A549 (cell line): Measurements from ENCODE around the gene EMSY.
"Not testable (repeated sequence)": the region's sequence is repeated elsewhere in the genome, so short reads cannot be mapped to it uniquely, and the experiment has no call there.

Experiments
- JUN ChIP-seq, 2 experiments: fragments of >200 bp; sonication (Bioruptor Twin); formaldehyde crosslinking; IDR thresholded peaks; 2 replicates in 1 of 2; 3 replicates in 1 of 2; pipeline ENCODE4 v1.6.1; 2016 to 2017
- JUNB ChIP-seq: fragments of >200 bp; sonication (Bioruptor Twin); formaldehyde crosslinking; IDR thresholded peaks from 2 replicates; pipeline ENCODE4 v1.6.1; 2016
- MAZ ChIP-seq: fragments of 150-350 bp; IDR thresholded peaks from 2 replicates; pipeline ENCODE4 v1.6.1; 2014; ENCODE audit warnings: antibody characterized with exemption, low read depth, low read length, borderline replicate concordance
- RAD21 ChIP-seq, 2 experiments: fragments of >200 bp in 1 of 2; sonication (Bioruptor Twin) in 1 of 2; formaldehyde crosslinking in 1 of 2; IDR thresholded peaks in 1 of 2; conservative IDR thresholded peaks in 1 of 2; 2 replicates in 1 of 2; 3 replicates in 1 of 2; pipeline ENCODE4 v1.6.1; 2012 to 2018; ENCODE audit warnings: inconsistent platforms in 1 of 2
- SREBF2 ChIP-seq: fragments of 450-650 bp; IDR thresholded peaks from 2 replicates; pipeline ENCODE4 v1.6.1; 2014; ENCODE audit warnings: mild to moderate bottlenecking, moderate library complexity
- TP53 ChIP-seq: fragments of 250-450 bp; sonication (Bioruptor Pico); IDR thresholded peaks from 2 replicates; pipeline ENCODE4 v1.5.0; 2021; ENCODE audit warnings: mild to moderate bottlenecking, moderate library complexity
- TF ChIP-seq, protein P1 (sequence below): fragments of 450-650 bp; IDR thresholded peaks from 2 replicates; pipeline ENCODE4 v1.6.1; 2014; ENCODE audit warnings: antibody characterized with exemption
- TF ChIP-seq, protein P2 (sequence below): fragments of >200 bp; sonication (Bioruptor Twin); formaldehyde crosslinking; IDR thresholded peaks from 3 replicates; pipeline ENCODE4 v1.5.1; 2016
- TF ChIP-seq, protein P3 (sequence below): fragments of 150-350 bp; IDR thresholded peaks from 2 replicates; pipeline ENCODE4 v1.6.1; 2014; ENCODE audit warnings: low read depth, mild to moderate bottlenecking, low read length
- TF ChIP-seq, protein P4 (sequence below): IDR thresholded peaks from 2 replicates; pipeline ENCODE4 v1.6.1; 2012

DNA sequence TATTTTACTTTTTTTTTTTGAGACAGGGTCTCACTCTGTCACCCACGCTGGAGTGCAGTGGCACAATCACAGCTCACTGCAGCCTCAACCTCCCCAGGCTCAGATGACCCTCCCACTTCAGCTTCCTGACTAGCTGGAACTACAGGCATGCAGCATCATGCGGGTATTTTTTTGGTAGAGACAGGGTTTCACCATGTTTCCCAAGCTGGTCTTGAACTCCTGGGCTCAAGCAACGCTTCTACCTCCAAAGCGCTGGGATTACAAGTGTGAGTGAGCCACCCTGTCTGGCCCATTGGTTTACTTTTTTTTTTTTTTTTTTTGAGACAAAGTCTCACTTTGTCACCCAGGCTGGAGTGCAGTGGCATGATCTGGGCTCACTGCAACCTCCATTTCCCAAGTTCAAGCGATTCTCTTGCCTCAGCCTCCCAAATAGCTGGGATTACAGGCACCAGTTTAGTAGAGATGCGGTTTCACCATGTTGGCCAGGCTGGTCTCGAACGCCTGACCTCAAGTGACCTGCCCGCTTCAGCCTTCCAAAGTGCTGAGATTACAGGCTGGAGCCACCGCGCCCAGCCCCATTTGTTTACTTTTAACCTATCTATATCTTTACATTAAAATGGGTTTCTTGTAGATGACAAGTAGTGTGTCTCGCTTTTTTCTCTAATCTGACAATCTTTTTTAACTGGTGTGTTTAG, 127.5 kb downstream of the EMSY start:
- TF ChIP-seq RAD21 (conservative IDR thresholded peaks at IDR 0.05 in 1 of 2, IDR thresholded peaks at IDR 0.05 in 1 of 2); SREBF2; TP53; JUN (IDR thresholded peaks at IDR 0.05); JUNB; MAZ: not testable (repeated sequence)
- TF ChIP-seq, protein P1, sequence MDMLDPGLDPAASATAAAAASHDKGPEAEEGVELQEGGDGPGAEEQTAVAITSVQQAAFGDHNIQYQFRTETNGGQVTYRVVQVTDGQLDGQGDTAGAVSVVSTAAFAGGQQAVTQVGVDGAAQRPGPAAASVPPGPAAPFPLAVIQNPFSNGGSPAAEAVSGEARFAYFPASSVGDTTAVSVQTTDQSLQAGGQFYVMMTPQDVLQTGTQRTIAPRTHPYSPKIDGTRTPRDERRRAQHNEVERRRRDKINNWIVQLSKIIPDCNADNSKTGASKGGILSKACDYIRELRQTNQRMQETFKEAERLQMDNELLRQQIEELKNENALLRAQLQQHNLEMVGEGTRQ: not testable (repeated sequence)
- TF ChIP-seq, protein P2, sequence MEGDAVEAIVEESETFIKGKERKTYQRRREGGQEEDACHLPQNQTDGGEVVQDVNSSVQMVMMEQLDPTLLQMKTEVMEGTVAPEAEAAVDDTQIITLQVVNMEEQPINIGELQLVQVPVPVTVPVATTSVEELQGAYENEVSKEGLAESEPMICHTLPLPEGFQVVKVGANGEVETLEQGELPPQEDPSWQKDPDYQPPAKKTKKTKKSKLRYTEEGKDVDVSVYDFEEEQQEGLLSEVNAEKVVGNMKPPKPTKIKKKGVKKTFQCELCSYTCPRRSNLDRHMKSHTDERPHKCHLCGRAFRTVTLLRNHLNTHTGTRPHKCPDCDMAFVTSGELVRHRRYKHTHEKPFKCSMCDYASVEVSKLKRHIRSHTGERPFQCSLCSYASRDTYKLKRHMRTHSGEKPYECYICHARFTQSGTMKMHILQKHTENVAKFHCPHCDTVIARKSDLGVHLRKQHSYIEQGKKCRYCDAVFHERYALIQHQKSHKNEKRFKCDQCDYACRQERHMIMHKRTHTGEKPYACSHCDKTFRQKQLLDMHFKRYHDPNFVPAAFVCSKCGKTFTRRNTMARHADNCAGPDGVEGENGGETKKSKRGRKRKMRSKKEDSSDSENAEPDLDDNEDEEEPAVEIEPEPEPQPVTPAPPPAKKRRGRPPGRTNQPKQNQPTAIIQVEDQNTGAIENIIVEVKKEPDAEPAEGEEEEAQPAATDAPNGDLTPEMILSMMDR: not testable (repeated sequence)
- TF ChIP-seq, protein P3, sequence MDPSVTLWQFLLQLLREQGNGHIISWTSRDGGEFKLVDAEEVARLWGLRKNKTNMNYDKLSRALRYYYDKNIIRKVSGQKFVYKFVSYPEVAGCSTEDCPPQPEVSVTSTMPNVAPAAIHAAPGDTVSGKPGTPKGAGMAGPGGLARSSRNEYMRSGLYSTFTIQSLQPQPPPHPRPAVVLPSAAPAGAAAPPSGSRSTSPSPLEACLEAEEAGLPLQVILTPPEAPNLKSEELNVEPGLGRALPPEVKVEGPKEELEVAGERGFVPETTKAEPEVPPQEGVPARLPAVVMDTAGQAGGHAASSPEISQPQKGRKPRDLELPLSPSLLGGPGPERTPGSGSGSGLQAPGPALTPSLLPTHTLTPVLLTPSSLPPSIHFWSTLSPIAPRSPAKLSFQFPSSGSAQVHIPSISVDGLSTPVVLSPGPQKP: not testable (repeated sequence)
- TF ChIP-seq, protein P4, sequence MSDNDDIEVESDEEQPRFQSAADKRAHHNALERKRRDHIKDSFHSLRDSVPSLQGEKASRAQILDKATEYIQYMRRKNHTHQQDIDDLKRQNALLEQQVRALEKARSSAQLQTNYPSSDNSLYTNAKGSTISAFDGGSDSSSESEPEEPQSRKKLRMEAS: not testable (repeated sequence)
